HAP-1 (cell line): ENCODE results near the gene SLC8B1.
"Not testable (repeated sequence)": the region's sequence is repeated elsewhere in the genome, so short reads cannot be mapped to it uniquely, and the experiment has no call there.

ENCODE experiments used
- DNase-seq, 2 experiments: peaks; one replicate each; pipeline ENCODE4 v3.0.0-alpha.2; 2016 to 2020; ENCODE audit warnings: low spot score in 2 of 2
- H3K27me3 ChIP-seq: fragments of 250-450 bp; sonication (Bioruptor Pico); 2 replicates; pipeline ENCODE4 v1.5.1; 2020; ENCODE audit warnings: low read depth, mild to moderate bottlenecking, moderate library complexity
- H3K36me3 ChIP-seq: fragments of 250-450 bp; sonication (Bioruptor Pico); replicated peaks from 2 replicates; pipeline ENCODE4 v1.5.1; 2020; ENCODE audit warnings: mild to moderate bottlenecking
- H3K4me1 ChIP-seq: fragments of 250-450 bp; sonication (Bioruptor Pico); 2 replicates; pipeline ENCODE4 v1.5.1; 2020; ENCODE audit warnings: mild to moderate bottlenecking
- H3K4me3 ChIP-seq: fragments of 250-450 bp; sonication (Bioruptor Pico); 2 replicates; pipeline ENCODE4 v1.5.1; 2020; ENCODE audit warnings: mild to moderate bottlenecking, moderate library complexity
- H3K9me3 ChIP-seq: fragments of 250-450 bp; sonication (Bioruptor Pico); 2 replicates; pipeline ENCODE4 v1.5.1; 2020; ENCODE audit warnings: mild to moderate bottlenecking, moderate library complexity
- in situ Hi-C: fragments of 300-500 bp; cut with MboI; formaldehyde crosslinking; loops from 3 replicates; pipeline ENCODE4 v1.14.3; 2020; ENCODE audit warnings: low sequenced_read_pairs, inconsistent platforms, mixed read lengths

The SLC8B1 gene

DNA sequence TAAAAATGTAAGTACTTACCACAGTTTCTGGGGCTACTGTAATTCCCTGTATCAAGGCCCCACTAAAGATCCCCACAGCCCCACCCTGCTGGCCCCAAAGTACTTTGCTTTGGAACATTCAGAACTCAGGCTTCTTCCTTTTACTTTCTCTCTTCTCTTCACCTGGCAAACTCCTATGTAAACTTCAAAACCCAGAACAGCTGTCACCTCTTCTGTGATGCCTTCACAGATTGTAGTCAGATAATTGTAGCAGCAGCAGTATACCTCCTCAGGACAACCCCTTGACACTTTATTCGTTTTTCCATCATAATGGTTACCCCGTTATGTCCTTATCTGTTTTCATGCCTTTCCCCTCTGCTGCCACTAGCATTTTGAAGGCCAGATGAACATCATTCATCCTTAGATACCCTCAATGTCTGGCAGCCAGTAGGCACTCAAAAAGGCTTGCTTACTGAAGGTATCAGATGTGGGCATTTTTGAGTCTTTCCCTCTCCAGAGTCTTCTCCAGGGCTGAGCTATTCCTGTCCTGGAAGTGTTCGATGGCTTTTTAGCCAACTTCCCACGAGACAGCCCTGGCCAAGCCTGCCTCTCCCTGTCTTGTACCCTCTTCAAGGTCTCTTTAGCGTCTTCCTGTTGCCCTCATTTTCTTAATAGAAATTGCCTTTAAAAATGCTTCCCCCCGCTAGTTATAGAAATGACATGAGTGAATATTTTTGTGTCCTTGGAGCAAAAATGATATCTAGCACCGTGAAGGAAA lies 30.9 kb upstream of the SLC8B1 start:
- H3K4me3 ChIP-seq: no peak overlapping the region
- H3K27me3 ChIP-seq: no peaks in the 10 kb centered on the region
- in situ Hi-C loops: no loop called here
- H3K9me3 ChIP-seq: no peaks in the 10 kb centered on the region
- DNase-seq: no peak
- no peaks in the 10 kb centered on the region for H3K4me1 ChIP-seq
- peaks cover 11% of the 10 kb centered on the region for H3K36me3 ChIP-seq

GRCh38 chr12:113364698-113365097 lies 29.8 kb upstream of the SLC8B1 start:
- Histone ChIP-seq H3K9me3 (no peaks in the 10 kb centered on the region), H3K4me3 (no peak overlapping the region), H3K4me1 (peaks cover 1% of the 10 kb centered on the region; the same call in 1 of the 2 replicates), H3K27me3 (no peaks in the 10 kb centered on the region), H3K36me3 (peaks cover 11% of the 10 kb centered on the region)
- in situ Hi-C loops: no loop called here
- no peak for DNase-seq

DNA sequence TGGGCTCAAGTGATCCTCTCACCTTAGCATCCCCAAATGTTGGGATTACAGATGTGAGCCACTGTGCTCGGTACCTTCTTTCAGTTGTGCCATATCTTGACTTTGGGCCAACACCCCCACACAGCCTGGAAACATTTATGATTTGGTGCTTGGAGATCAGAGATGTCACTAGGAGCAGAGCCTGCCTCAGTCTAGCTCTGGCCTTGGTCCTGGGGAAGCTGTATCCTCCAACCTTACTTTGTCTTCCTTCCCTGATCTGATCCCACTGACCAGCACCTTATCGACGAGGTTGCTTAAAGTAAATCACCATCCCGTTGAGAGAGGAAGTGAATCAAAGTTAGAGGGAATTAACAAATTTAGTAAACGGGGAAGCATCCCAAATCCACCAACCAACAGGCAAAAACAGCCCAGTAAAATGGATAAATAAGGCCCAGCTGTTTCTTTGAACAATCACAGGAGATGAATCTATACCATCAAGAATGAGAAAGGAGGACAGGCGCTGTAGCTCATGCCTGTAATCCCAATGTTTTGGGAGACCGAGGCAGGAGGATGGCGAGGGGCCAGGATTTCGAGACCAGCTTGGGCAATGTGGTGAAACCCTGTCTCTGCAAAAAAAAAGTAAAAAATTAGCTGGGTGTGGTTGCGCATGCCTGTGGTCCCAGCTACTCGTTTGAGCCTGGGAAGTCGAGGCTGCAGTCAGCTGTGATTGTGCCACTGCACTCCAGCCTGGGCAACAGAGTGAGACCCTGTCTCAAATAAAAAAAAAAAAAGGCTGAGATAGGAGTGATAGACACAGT lies 26.9 kb upstream of the SLC8B1 start:
- no peak overlapping the region for H3K4me3 ChIP-seq
- no peak for DNase-seq
- in situ Hi-C loops: no loop called here
- H3K27me3 ChIP-seq: no peaks in the 10 kb centered on the region
- H3K9me3 ChIP-seq: no peaks in the 10 kb centered on the region
- peaks cover 8% of the 10 kb centered on the region for H3K4me1 ChIP-seq
- peaks cover 11% of the 10 kb centered on the region for H3K36me3 ChIP-seq

DNA sequence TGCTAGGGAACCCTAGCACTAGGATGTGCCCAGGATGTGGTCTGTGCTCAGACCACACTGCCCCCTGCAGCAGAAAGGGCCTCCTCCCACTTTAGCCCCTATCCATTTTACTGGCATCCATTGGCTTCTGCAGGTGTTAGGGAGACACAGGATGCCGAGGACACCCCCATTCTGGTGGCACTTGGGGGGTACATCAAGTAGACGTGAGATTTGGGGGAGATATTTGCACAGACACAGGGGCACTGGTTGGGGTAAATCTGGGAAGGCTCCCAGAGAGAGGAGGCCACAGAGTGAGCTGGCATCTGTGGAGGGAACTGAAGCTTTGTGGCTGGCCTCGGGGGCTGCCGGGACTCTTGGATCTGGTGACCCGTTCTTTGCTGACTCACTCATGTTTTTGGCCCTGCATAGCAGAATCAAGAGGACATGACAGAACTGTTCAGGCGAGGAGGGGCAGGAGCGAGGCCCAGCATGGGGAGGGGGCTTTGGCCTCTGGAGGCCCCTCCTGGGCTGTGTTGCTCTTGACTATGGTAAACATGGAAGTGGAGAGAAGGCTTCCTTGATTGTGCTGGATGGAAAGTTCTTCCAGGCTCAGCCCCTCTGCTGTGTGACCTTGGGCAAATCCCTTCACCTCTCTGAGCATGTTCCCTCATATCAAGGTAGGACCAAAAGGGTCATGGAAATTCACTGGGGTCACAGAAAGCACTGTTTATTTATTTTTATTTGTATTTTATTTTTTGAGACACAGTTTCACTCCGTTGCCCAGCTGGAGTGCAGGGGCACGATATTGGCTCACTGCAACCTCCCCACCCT lies 25.2 kb upstream of the SLC8B1 start:
- Histone ChIP-seq H3K4me1 (peaks cover 8% of the 10 kb centered on the region), H3K9me3 (no peaks in the 10 kb centered on the region), H3K4me3 (peak overlapping the region; percentile 91), H3K27me3 (no peaks in the 10 kb centered on the region), H3K36me3 (peaks cover 5% of the 10 kb centered on the region)
- no peak for DNase-seq
- in situ Hi-C loops: no loop called here

GRCh38 chr12:113359133-113359938 lies 24.4 kb upstream of the SLC8B1 start:
- H3K9me3 ChIP-seq: no peaks in the 10 kb centered on the region
- H3K27me3 ChIP-seq: no peaks in the 10 kb centered on the region
- H3K4me1 ChIP-seq: peaks cover 8% of the 10 kb centered on the region
- peak overlapping the region; percentile 91 for H3K4me3 ChIP-seq
- no peak for DNase-seq
- H3K36me3 ChIP-seq: peaks cover 3% of the 10 kb centered on the region; the same call in 1 of the 2 replicates
- in situ Hi-C loops: no loop called here

GRCh38 chr12:113358381-113359132 lies 23.6 kb upstream of the SLC8B1 start, which contains the start of gene PLBD2:
TSS of gene PLBD2 (plus strand) at chr12:113358587. CDS start at chr12:113358601, 14 bp downstream.
- Histone ChIP-seq H3K27me3 (no peaks in the 10 kb centered on the region), H3K4me1 (peaks cover 8% of the 10 kb centered on the region), H3K4me3 (peak within 1 kb of the TSS; percentile 91), H3K9me3 (no peaks in the 10 kb centered on the region), H3K36me3 (peaks cover 3% of the 10 kb centered on the region; the same call in 1 of the 2 replicates)
- in situ Hi-C loops: no loop called here
- DNase-seq: peak; percentile 91 to 97

GRCh38 chr12:113354192-113354591 lies 19.3 kb upstream of the SLC8B1 start:
- H3K4me3 ChIP-seq, H3K36me3 ChIP-seq, H3K27me3 ChIP-seq, H3K9me3 ChIP-seq, H3K4me1 ChIP-seq, DNase-seq, in situ Hi-C loops: not testable (repeated sequence)

DNA sequence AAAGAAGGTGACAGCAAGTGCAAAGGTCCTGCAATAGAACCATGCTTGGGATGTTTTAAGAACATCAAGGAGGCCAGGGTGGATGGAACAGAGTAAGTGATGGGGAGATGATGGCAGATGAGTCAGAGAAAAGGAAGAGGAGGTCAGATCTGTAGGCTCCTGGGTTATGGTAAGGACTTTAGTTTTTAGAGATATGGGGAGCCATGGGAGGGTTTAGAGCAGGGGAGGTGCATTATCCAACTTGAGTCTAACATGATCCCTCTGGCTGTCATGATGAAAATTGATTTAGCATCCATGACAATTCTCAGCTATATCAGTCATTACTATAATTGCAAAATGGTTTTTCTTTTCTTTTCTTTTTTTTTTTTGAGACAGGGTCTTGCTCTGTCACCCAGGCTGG lies 16.2 kb upstream of the SLC8B1 start:
- Histone ChIP-seq H3K27me3 (no peaks in the 10 kb centered on the region), H3K4me1 (peaks cover 7% of the 10 kb centered on the region), H3K9me3 (no peaks in the 10 kb centered on the region), H3K36me3 (no peaks in the 10 kb centered on the region), H3K4me3 (no peak overlapping the region)
- in situ Hi-C loops: no loop called here
- no peak for DNase-seq

DNA sequence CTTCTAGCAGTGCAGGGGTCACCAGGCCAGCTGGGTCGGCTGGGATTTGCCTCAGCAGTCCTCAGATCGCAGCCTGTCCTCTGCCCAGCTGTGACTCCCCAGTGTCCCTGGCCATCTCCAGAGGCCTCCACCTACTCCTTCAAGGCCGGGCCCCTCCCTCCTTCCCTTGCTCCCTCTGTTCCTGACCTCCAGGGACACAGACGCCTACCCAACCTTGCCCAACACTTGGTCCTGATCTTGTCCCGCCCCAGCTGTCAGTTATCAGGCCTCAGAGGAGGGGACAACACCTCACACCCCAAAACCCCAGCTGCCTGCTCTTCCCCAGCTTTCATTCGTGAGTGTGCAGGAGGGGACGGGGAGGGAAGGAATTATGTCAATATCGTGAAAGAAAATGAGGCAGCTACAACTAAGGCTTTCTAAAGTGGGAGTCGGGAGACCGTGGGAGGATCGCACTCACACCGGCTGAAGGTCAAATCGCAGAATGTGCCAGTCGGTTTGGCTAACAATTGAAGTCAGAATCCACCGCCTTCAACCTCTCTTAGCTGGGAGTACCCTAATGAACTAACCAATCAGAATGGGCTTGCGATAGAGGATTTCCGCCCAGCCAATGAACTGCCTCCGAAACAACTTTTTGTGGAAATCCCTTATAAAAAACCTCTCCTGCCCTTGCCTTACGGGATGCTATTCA lies 14.1 kb upstream of the SLC8B1 start:
- no peak overlapping the region for H3K4me3 ChIP-seq
- in situ Hi-C loops: no loop called here
- H3K4me1 ChIP-seq: peaks cover 14% of the 10 kb centered on the region
- H3K36me3 ChIP-seq: no peaks in the 10 kb centered on the region
- H3K9me3 ChIP-seq: no peaks in the 10 kb centered on the region
- peak; percentile 69 to 83 for DNase-seq
- H3K27me3 ChIP-seq: no peaks in the 10 kb centered on the region

- Histone ChIP-seq H3K4me1 (peaks cover 14% of the 10 kb centered on the region), H3K4me3 (no peak overlapping the region), H3K9me3 (no peaks in the 10 kb centered on the region), H3K36me3 (no peaks in the 10 kb centered on the region), H3K27me3 (no peaks in the 10 kb centered on the region)
- in situ Hi-C loops: no loop called here
- DNase-seq: no peak
Observed at GRCh38 chr12:113347892-113348291, 13.0 kb upstream of the SLC8B1 start.

DNA sequence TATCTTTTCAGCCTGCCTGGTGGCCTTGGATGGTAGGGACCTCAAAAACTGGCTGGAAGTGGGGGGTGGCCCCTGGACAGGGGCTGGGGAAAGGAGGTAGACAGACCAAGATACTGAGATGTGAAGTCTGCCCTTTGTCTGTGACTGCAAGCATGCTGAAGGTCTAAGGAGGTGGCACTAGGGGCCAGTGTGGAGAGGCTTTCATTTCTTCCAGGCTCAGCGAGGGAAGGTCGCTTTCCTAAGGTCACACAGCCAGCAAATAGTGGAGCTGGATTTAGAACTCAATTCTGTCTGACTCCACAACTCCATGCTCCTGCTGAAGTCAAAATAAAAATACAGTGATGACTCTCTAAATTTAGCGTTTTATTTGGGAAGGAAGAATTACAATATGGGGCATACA lies 12.2 kb upstream of the SLC8B1 start:
- Histone ChIP-seq H3K4me3 (no peak overlapping the region), H3K36me3 (no peaks in the 10 kb centered on the region), H3K27me3 (no peaks in the 10 kb centered on the region), H3K4me1 (peaks cover 14% of the 10 kb centered on the region), H3K9me3 (no peaks in the 10 kb centered on the region)
- in situ Hi-C loops: no loop called here
- no peak for DNase-seq

DNA sequence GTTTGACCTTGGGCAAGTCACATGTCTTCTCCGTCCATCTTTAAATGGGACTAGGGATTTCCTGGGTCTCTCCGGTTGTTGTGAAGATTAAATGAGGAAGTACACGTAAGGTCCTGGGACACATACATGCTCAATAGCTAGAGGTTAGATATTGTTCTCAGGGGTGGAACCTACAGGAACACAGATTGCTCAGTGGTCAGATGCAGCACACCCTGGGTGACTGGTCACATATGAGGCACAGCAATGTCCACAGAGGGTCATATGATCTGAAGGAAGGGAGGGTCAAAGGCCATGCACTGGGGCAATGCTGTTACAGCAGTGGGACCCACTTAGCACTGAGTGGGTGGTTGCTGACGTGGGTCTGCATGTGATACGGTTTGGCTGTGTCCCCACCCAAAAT lies 11.4 kb upstream of the SLC8B1 start:
- peaks cover 14% of the 10 kb centered on the region for H3K4me1 ChIP-seq
- no peaks in the 10 kb centered on the region for H3K27me3 ChIP-seq
- H3K9me3 ChIP-seq: no peaks in the 10 kb centered on the region
- no peaks in the 10 kb centered on the region for H3K36me3 ChIP-seq
- no peak for DNase-seq
- in situ Hi-C loops: no loop called here
- no peak overlapping the region for H3K4me3 ChIP-seq
